ENCODE measurements around the gene HAGH. TPM values are rescaled to one million over a fixed set of nuclear protein-coding genes. Genes with fewer than 3 reads are reported as not detected.
A peak's percentile ranks its signal among the peaks of the same experiment; 100 is the strongest.

HAGH gene
- total RNA-seq, 6 experiments from 2014 or later, result 77.9 to 161 (median 143) TPM

GRCh38 chr16:1790611-1791255, 35.9 kb downstream of the HAGH start:
- WGBS (ENCODE audit: insufficient coverage, low coverage, low lambda C conversion rate, missing lambda C conversion rate), result 37% methylated on average over 4 of the region's 44 CpGs
- Histone ChIP-seq H3K4me1 (peaks cover 0 to 38% (median 6%) of the 10 kb centered on the region in 4 donors), H3K27me3 (no peaks in the 10 kb centered on the region), H3K27ac (no peak overlapping the region), H3K9me3 (no peaks in the 10 kb centered on the region), H3K36me3 (peaks cover 0 to 14% (median 7%) of the 10 kb centered on the region in 4 donors), H3K4me3 (no peak overlapping the region)
- TF ChIP-seq CTCF (IDR thresholded peaks at IDR 0.05), result no peak
- TF ChIP-seq POLR2A (IDR thresholded peaks at IDR 0.05), result no peak
- ATAC-seq (no peak), DNase-seq (peak; percentile 30 to 62 (median 51))
- intact Hi-C loops (cut with DNase I), result no loop called here

- no peaks in the 10 kb centered on the region for H3K9me3 ChIP-seq
- intact Hi-C loops (cut with DNase I), result no loop called here
- no peak overlapping the region for H3K4me3 ChIP-seq
- 85% methylated on average over 13 of the region's 15 CpGs for WGBS (ENCODE audit: insufficient coverage, low coverage, low lambda C conversion rate, missing lambda C conversion rate)
- ATAC-seq (no peak), DNase-seq (no peak)
- TF ChIP-seq CTCF (IDR thresholded peaks at IDR 0.05) (no peak), POLR2A (IDR thresholded peaks at IDR 0.05) (no peak)
- H3K4me1 ChIP-seq, result peaks cover 0 to 35% (median 6%) of the 10 kb centered on the region in 4 donors
- H3K27me3 ChIP-seq, result no peaks in the 10 kb centered on the region
- H3K36me3 ChIP-seq, result peaks cover 0 to 14% (median 7%) of the 10 kb centered on the region in 4 donors
- no peak overlapping the region for H3K27ac ChIP-seq
Measured at GRCh38 chr16:1790261-1790610, 36.4 kb downstream of the HAGH start.

DNA sequence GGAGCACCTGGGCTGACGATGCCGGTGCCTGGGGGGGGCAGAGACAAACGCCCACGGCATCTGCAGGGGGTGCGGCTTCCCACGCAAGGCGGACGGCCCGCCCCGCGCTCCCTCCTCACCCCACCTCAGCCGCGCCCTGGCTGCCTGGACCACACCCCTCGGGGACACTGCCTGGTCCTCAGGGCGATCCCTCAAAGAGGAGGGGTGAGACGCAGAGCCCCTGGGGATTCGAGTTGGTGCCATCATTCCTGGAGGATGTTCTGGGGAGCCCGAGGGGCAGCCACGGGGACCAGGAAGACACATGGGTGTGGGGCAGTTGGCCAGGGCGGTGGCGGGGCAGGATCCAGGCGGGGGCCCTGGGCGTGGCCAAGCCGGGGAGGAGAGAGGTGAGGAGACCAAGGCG, 37.0 kb downstream of the HAGH start:
- peaks cover 0 to 29% (median 6%) of the 10 kb centered on the region in 4 donors for H3K4me1 ChIP-seq
- H3K9me3 ChIP-seq, result no peaks in the 10 kb centered on the region
- 89% methylated on average over 3 of the region's 25 CpGs for WGBS (ENCODE audit: insufficient coverage, low coverage, low lambda C conversion rate, missing lambda C conversion rate)

GRCh38 chr16:1788708-1789100, 37.9 kb downstream of the HAGH start:
- no peak overlapping the region for H3K4me3 ChIP-seq
- intact Hi-C loops (cut with DNase I), result no loop called here
- ATAC-seq (no peak), DNase-seq (no peak)
- H3K36me3 ChIP-seq, result peaks cover 0 to 14% (median 7%) of the 10 kb centered on the region in 4 donors
- no peak overlapping the region for H3K27ac ChIP-seq
- WGBS (ENCODE audit: insufficient coverage, low coverage, low lambda C conversion rate, missing lambda C conversion rate), result no CpG with 5 or more reads among the region's 19 CpGs
- no peak for TF ChIP-seq POLR2A (IDR thresholded peaks at IDR 0.05)
- TF ChIP-seq CTCF (IDR thresholded peaks at IDR 0.05), result no peak
- H3K9me3 ChIP-seq, result no peaks in the 10 kb centered on the region
- no peaks in the 10 kb centered on the region for H3K27me3 ChIP-seq
- H3K4me1 ChIP-seq, result peaks cover 0 to 25% (median 9%) of the 10 kb centered on the region in 4 donors

More for the DNA sequence above, 37.0 kb downstream of the HAGH start:
- H3K4me3 ChIP-seq, result no peak overlapping the region
- intact Hi-C loops (cut with DNase I), result no loop called here
- H3K36me3 ChIP-seq, result peaks cover 0 to 14% (median 7%) of the 10 kb centered on the region in 4 donors
- no peak for TF ChIP-seq CTCF (IDR thresholded peaks at IDR 0.05)
- no peak for TF ChIP-seq POLR2A (IDR thresholded peaks at IDR 0.05)
- no peak overlapping the region for H3K27ac ChIP-seq
- ATAC-seq (no peak), DNase-seq (peak in 1 of 3 donors; percentile 48)
- no peaks in the 10 kb centered on the region for H3K27me3 ChIP-seq

All from right lobe of liver (tissue), 6 donors.